ENCODE data around the gene TEX13C.
"Not testable (repeated sequence)": the region's sequence is repeated elsewhere in the genome, so short reads cannot be mapped to it uniquely, and the experiment has no call there.

TEX13C gene

DNA sequence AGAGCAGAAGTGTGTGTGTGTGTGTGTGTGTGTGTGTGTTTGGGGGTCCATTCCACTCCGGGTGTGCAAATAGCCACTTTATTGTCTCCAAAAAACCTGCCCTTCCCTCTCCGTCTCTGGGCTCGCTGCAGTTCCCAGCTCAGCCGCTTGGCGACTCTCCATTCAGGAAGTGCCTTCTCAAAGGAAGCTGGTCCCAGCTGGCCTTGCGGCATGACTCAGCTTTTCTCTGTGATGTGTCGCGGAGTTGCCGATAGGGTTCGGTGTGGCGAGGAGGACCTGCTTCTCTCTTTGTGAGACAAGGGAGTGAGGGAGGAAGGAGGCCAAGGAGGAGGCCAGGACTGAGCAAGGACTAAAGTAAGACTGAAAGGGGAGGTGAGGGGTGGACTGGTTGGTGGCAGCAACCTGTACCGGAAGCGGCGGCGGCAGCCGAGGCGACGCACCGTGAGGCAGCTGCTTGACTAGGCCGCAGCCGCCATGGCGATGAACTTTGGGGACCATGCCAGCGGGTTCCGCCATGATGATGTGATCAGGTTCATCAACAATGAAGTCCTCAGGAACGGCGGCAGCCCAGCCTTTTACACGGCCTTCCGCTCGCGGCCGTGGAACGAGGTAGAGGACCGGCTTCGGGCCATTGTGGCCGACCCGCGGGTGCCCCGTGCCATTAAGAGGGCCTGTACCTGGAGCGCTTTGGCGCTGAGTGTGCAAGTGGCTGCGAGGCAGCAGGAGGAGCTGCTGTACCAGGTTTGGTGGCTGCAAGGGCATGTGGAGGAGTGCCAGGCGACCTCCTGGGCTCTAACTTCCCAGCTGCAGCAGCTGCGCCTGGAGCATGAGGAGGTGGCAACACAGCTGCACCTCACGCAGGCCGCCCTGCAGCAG lies at the start of gene TEX13C:
TEX13C (plus strand) TSS at position 226 of the 876 bp plus-strand sequence; CDS start at position 475, 249 bp downstream.
- no peak for DNase-seq (ENCODE audit: low read depth)

DNA sequence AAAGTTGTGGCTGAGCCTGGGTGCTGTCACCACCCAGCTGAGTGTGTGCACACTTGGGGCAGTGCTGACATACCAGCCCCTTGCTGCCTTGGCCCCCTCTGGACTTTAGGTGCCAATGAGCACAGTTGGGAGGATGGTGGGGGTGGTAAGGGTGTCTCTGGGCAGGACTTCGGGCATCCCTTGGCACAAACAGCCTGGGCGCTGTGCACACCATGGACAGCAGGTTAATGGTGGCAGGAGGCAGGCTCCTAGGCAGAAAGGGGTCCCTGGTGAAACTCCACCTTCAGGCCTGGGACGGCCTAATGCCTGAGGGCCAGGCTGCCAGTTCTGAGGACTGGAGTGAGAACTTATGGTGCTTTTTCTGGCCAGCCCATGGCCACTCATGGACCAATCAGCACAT lies 32.4 kb upstream of the TEX13C start:
- DNase-seq (ENCODE audit: low read depth): no peak

DNA sequence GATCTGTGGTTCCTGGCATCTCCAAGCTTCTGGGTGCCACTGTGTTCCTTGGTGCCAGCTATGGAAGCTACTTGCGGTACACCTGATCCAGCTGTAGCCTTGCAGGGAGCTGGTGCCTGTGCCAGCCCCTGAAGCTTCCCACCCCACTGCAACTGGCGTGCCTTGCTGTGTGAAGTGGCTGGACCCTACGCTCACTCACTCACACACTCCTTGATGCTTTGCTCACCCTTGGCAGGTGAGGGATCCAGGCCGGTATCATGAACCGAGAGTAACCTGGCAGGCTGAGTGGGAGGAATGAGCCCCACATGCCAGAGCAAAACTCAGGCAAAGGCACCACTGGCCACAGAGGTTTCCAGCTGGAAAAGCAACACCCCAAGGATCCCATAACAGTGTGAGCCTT lies 31.3 kb upstream of the TEX13C start:
- no peak for DNase-seq (ENCODE audit: low read depth)

DNA sequence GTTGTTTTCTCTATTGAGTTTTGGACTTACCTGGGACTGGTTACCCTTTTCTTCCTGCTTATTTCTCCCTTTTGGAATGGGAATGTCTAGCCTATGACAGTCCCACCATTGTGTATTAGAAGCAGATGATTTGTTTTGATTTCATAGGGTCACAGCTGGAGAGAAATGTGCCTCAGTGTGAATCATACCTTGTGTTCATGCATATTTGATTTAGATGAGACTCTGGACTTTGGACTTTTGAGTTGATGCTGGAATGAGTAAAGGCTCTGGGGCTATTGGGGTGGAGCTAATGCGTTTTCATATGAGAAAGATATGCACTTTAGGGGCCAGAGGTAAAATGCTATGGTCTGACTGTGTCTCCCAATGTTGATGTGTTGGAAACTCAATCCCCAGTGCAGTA lies 30.5 kb upstream of the TEX13C start:
- DNase-seq (ENCODE audit: low read depth): no peak

DNA sequence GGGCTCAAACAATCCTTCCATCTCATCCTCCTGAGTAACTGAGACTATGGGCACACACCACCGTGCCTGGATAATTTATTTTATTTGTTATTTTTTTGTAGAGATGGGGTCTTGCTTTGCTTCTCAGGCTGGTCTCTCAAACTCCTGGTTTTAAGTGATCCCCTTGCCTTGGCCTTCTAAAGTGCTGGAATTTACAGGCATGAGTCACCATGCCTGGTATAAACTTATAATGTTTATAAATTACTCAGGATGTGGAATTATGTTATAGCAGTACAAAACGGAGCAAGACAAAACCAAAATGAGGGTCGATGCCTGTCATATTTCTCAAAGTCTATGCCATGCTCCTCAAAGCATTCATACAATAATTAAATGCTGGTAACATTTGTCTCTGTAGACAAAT lies 29.8 kb upstream of the TEX13C start:
- no peak for DNase-seq (ENCODE audit: low read depth)

DNA sequence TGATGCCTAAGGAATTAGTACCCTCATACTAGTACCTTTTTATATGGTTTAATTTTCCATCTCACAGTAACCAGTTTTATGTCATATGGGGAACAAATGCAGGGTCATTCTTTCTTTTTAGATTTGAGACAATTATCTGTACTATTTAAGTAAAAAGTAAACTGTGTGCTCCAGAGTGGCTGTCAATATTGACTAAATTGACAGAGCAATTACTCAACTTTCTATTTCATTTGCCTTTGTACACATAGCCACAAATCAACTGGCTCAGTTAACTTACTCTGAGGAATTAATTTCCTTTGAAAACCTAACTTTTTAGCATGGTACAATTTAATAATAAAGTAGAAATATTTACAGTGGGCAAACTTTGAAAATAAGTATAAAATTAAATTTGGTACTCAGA lies 28.5 kb upstream of the TEX13C start:
- no peak for DNase-seq (ENCODE audit: low read depth)

DNA sequence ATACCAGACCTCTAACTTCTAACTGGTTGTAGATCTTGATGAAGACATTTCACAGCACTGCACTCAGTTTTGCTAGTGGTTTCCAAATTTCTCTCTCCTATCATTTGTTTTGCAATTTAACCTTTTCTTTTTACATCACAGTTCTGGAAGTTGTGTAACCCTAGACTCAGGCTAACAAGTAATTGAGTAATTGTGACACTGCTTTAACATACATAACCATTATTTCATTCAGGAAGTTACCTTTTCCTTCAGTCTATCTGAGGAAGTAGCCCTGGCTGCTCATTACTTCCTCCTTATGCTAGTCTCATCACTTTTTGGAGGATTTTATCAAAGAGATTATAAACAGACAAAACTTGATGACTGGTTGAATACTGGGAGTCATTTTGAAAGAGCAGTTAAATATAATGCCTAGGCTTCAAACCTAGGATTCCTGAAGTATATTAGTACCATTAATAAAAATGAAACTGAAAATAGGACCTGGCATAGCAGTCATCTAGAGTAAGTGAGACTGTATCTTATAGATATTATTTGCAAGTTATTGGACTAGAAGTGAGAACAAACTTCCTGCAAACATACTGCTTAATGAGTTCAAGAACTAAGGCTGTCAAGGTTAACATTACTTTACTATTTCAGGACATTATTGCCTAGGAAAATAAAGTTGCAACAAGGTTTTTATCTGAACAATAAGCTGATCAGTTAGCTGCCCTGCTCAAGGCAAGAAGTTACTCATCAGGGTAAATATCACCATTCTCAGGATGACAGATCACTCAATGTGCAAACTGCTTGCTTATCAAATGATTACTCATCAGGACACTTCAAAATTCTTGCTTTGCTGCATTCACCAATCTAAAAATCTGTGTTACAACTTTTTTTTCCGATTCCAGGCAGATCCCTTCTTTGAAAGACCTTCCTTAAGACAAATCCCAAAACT lies 25.6 kb upstream of the TEX13C start:
- no peak for DNase-seq (ENCODE audit: low read depth)

DNA sequence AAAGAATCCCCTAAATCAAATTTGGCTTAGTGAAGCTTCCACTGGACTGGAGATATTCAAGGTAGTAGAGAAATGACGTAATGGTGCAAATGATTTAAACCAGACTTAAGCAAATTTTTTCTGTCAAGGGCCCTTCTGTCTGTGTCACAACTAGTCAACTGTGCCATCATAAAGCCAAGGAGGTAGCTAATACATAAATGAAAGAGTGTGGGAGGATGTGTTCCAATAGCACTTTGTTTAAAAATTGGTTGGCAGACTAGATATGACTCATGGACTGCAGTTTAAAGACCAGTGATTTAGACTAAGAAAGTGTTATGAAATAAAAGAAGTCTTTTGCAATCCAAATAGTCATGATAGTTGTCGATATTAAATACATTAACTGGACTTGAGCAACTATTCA lies 24.3 kb upstream of the TEX13C start:
- DNase-seq (ENCODE audit: low read depth): no peak

DNA sequence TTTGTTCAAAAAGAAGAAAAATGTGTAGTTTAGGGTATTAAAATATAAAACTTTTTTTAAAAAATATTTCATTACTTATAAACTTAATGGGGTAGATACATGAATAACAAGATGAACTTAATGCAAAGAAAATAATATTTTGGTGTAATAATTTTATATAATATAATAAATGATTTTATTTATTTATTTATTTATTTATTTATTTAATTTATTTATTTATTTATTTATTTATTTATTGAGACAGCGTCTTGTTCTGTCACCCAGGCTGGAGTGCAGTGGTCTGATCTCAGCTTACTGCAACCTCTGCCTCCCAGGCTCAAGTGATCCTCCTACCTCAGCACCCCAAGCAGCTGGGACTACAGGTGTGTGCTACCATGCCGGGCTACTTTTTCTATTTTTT lies 20.8 kb upstream of the TEX13C start:
- DNase-seq (ENCODE audit: low read depth): no peak

DNA sequence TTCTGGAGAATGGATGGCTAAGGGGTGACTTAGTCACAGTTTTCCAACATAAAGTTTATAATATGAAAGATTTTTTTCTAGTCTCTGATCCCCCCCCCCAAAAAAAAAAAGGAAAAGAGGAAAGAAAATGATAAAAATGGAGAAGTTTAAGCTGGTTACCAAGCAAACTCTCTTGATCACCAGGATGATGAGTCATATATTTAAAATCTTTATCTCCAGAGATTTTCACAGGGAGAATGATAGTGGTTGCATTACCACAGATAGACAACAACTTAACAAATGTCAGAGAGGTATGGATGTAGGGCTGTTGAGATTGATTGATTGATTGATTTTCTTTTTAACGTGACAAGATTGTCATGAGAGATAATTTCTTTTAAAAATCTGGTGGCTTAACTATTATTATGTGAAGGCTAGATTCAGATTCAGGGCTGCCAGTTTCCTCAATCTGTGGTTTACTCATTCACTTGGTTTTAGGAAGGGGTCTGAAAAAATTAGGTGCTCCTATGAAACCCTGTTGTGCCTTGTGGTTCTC lies 13.3 kb upstream of the TEX13C start:
- no peak for DNase-seq (ENCODE audit: low read depth)

DNA sequence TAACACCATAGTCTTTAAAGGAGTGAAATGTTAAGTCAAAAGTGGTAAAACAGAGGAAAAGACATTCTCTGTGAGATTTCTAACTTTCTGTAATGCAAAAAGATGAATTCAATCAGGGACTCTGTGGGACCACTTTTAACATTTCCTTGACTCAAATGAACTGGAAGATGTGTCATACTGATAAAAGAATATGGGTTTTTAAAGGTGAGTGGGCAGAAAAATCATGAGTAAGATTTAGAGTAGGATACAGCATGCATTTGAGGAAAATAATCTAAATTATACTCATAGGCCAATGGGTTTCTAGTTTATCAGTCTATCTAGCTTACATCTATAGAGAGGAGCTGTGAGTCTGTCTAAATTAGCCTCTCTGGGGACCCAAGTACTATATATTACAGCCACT lies 11.0 kb upstream of the TEX13C start:
- DNase-seq (ENCODE audit: low read depth): no peak

DNA sequence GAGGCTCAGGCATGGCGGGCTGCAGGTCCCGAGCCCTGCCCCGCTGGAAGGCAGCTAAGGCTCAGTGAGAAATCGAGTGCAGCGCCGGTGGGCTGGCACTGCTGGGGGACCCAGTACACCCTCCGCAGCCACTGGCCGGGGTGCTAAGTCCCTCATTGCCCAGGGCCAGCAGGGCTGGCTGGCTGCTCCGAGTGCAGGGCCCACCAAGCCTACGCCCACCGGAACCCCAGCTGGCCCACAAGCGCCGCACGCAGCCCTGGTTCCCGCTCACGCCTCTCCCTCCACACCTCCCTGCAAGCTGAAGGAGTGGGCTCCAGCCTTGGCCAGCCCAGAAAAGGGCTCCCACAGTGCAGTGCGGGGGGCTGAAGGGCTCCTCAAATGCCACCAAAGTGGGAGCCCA lies 505 bp upstream of the TEX13C start:
- not testable (repeated sequence) for DNase-seq (ENCODE audit: low read depth)

DNA sequence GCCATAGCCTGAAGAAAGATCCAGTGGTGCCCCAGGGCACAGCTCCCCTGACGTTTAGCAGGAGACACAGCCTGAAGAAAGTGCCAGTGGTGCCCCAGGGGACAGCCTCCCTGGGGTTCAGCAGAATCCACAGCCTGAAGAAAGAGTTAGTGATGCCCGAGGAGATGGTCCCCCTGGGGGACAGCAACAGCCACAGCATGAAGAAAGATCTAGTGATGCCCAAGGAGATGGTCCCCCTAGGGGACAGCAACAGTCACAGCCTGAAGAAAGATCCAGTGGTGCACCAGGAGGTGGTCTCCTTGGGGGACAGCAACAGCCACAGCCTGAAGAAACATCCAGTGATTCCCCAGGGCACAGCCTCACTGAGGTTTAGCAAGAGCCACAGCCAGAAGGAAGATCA lies 2.8 kb downstream of the TEX13C start:
- no peak for DNase-seq (ENCODE audit: low read depth)

DNA sequence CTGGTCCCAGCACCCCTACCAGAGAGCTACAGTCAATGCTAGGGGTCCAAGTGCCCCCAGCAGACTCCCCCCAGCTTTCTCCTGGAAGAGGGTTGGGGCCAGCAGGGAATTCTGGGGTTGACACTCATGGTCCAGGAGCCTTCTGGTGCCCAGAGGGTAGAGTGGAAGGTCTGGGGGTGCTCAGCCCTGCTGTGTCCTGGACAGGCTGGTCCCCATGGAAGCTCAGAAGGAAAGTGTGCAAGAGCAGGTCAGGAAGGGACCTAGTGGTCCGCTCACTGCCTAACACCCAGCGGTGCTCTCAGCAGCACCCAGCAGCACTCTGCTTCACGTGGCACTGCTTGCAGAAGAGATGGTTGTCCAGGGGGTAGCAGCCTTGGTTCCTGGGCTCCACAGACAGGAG lies 6.9 kb downstream of the TEX13C start:
- no peak for DNase-seq (ENCODE audit: low read depth)

DNA sequence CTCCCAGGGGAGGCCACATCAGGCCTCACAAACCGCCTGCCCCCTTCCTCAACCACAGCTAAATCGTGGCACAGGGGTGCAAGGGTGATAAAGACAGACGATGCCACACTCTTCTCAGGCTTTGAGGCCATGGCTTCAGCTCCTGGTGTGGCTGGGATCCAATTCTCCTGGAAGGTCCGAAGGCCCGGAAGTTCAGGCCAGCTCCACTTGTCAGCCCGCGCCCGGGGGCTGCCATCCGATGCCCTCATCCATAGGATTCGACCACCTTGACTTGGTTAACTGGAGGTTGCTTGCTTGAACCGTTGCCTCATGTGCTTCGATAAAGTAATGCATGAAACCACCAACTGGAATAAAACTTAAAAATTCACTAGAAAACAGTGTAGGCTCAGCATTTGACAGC lies 8.2 kb downstream of the TEX13C start:
- DNase-seq (ENCODE audit: low read depth): no peak

DNA sequence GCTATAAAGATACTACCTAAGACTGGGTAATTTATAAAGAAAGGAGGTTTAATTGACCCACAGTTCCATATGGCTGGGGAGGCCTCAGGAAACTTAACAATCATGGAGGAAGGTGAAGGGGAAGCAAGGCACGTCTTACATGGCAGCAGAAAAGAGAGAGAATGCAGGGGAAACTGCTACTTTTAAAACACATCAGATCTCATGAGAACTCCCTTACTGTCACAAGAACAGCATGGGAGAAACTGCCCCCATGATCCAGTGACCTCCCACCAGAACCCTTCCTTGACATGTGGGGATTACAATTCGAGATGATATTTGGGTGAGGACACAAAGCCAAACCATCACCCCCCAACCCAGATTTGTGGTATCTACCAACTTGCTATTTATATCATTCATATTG lies 13.9 kb downstream of the TEX13C start:
- no peak for DNase-seq (ENCODE audit: low read depth)

DNA sequence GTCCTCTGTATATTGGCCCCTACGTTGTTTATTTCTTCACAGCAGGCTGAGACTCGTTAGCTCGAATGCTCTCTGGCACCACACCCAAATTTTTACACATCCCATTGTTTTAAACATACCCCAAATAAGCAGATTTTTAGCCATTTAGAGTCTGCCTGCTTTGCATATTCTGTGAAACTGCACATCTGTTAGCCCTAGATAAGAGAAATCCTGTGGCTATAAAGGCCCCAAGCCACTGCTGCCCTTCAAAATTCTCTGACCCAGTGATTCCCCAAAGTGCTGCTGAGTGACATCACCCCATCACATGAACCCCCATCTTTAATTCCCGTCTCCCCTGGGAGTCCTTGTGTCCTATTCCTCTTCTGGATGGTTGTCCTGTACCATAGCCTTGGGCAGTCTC lies 20.8 kb downstream of the TEX13C start:
- no peak for DNase-seq (ENCODE audit: low read depth)

DNA sequence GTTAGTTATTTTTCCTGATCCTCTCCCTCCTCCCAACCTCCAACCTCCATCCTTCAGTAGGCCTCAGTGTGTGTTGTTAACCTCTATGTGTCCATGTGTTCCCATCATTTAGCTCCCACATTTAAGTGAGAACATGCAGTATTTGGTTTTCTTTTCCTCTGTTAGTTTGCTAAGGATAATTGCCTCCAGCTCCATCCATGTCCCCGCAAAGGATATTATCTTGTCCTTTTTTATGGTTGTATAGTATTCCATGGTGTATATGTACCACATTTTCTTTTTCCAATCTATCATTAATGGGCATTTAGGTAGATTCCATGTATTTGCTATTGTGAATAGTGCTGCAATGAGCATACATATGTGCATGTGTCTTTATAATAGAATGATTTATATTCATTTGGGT lies 54.5 kb downstream of the TEX13C start:
- no peak for DNase-seq (ENCODE audit: low read depth)

All from activated T-cell treated with anti-CD3 and anti-CD28 coated beads for 1 hour (primary cell).